Sigmoid colon (tissue), 7 donors: ENCODE measurements around the gene CYP26C1. TPM values are rescaled to one million over a fixed set of nuclear protein-coding genes. Genes with fewer than 3 reads are reported as not detected.
A peak's percentile ranks its signal among the peaks of the same experiment; 100 is the strongest.

ENCODE experiments used
- DNase-seq: peaks from one replicate; pipeline ENCODE4 v3.0.0-alpha.2; 2019
- H3K27ac ChIP-seq, 4 donors: fragments of 200-600 bp; sonication (generic); one replicate each; pipeline ENCODE4 v1.5.1; 2016 to 2019; ENCODE audit warnings: mild to moderate bottlenecking in 1 of 4
- H3K27me3 ChIP-seq, 3 donors: fragments of 200-600 bp; sonication (generic); one replicate each; pipeline ENCODE4 v1.5.1; 2019; ENCODE audit warnings: mild to moderate bottlenecking in 1 of 3
- H3K36me3 ChIP-seq, 4 donors: fragments of 200-600 bp; sonication (generic); one replicate each; pipeline ENCODE4 v1.5.1; 2016 to 2019
- H3K4me1 ChIP-seq, 4 donors: fragments of 200-600 bp; sonication (generic); one replicate each; pipeline ENCODE4 v1.5.1; 2017 to 2019
- H3K4me3 ChIP-seq, 4 donors: fragments of 200-600 bp; sonication (generic); one replicate each; pipeline ENCODE4 v1.5.1; 2017 to 2019; ENCODE audit warnings: mild to moderate bottlenecking in 2 of 4, moderate library complexity in 1 of 4
- H3K9me3 ChIP-seq, 4 donors: fragments of 200-600 bp in 3 of 4; sonication (generic) in 3 of 4; one replicate each; pipeline versions ENCODE4 v1.5.1 to v1.6.1; 2013 to 2019
- CTCF ChIP-seq, 4 experiments: fragments of 450-650 bp in 3 of 4; fragments of 200-600 bp in 1 of 4; IDR thresholded peaks; one replicate each; pipeline ENCODE4 v1.5.1; 2016 to 2019; ENCODE audit warnings: antibody characterized with exemption in 4 of 4, mild to moderate bottlenecking in 3 of 4, moderate library complexity in 2 of 4
- EP300 ChIP-seq, 4 donors: sonication (generic); formaldehyde crosslinking; IDR thresholded peaks; one replicate each; pipeline ENCODE4 v1.6.1; 2017; ENCODE audit warnings: antibody characterized with exemption in 4 of 4
- POLR2A ChIP-seq, 2 donors: fragments of 450-650 bp; IDR thresholded peaks; one replicate each; pipeline ENCODE4 v1.6.1; 2016; ENCODE audit warnings: antibody characterized with exemption in 2 of 2, mild to moderate bottlenecking in 2 of 2, moderate library complexity in 2 of 2
- POLR2AphosphoS5 ChIP-seq, 4 donors: sonication (generic); formaldehyde crosslinking; IDR thresholded peaks; one replicate each; pipeline ENCODE4 v1.6.1; 2017; ENCODE audit warnings: antibody characterized with exemption in 4 of 4
- WGBS, 2 donors: extraction: QIAGEN DNeasy Blood & Tissue Kit; methylation state at CpG; one replicate each; pipeline ENCODE4 v1.1.7; 2013; 5-methylcytosine and 5-hydroxymethylcytosine counted together
- intact Hi-C: fragments of 100-400 bp; cut with DNase I; formaldehyde crosslinking; loops from one replicate; pipeline ENCODE4 v1.15.1; 2023
- polyA plus RNA-seq, 3 donors: library from polyadenylated mRNA; stranded (reverse); fragments of 200-250 nt; gene quantifications; one replicate each; pipeline ENCODE4 v1.2.3, GENCODE V29; 2013
- total RNA-seq, 4 donors: library from RNA; depleted of rRNA; stranded (reverse); fragments of >200 nt; gene quantifications; one replicate each; pipeline ENCODE4 v1.1.0, GENCODE V29; 2016
- donor health status: healthy with polysubstance abuse.
- donor health status: Bipolar disorder and iron deficiency.
- donor health status: healthy.

CYP26C1 gene
- total and polyA plus RNA-seq, 7 donors = 0.03 to 0.14 TPM; not detected in 5

- WGBS, 2 donors = 14 to 48% methylated on average over 1 of the region's 1 CpG
- H3K27me3 ChIP-seq = no peaks in the 10 kb centered on the region
- no peaks in the 10 kb centered on the region for H3K36me3 ChIP-seq
- intact Hi-C loops = no loop called here
- H3K4me3 ChIP-seq = no peak overlapping the region
- H3K27ac ChIP-seq = no peak overlapping the region
- H3K4me1 ChIP-seq = peaks cover 0 to 45% (median 25%) of the 10 kb centered on the region in 4 donors
- no peak for DNase-seq
- H3K9me3 ChIP-seq = no peaks in the 10 kb centered on the region
- TF ChIP-seq CTCF (IDR thresholded peaks at IDR 0.05) = no peak
- no peak for TF ChIP-seq EP300 (IDR thresholded peaks at IDR 0.05)
- no peak for TF ChIP-seq POLR2AphosphoS5 (IDR thresholded peaks at IDR 0.05)
- TF ChIP-seq POLR2A (IDR thresholded peaks at IDR 0.05) = no peak
Observed at GRCh38 chr10:93034426-93034825, 26.2 kb upstream of the CYP26C1 start.

- Histone ChIP-seq H3K27ac (no peak overlapping the region), H3K27me3 (no peaks in the 10 kb centered on the region), H3K4me3 (no peak overlapping the region), H3K36me3 (no peaks in the 10 kb centered on the region), H3K9me3 (no peaks in the 10 kb centered on the region), H3K4me1 (peaks cover 0 to 11% (median 4%) of the 10 kb centered on the region in 4 donors)
- WGBS, 2 donors = 94 to 100% methylated on average over 1 of the region's 1 CpG
- intact Hi-C loops = no loop called here
- TF ChIP-seq EP300 (IDR thresholded peaks at IDR 0.05) = no peak
- no peak for DNase-seq
Observed at GRCh38 chr10:93039110-93039509, 21.5 kb upstream of the CYP26C1 start.

- Histone ChIP-seq H3K9me3 (no peaks in the 10 kb centered on the region), H3K4me1 (peaks cover 0 to 4% (median under 1%) of the 10 kb centered on the region in 4 donors), H3K36me3 (no peaks in the 10 kb centered on the region), H3K27ac (no peak overlapping the region), H3K27me3 (no peaks in the 10 kb centered on the region), H3K4me3 (no peak overlapping the region)
- intact Hi-C loops = no loop called here
- 14 to 21% methylated on average over 3 of the region's 3 CpGs for WGBS, 2 donors
- DNase-seq = no peak
- peak in 1 of 4 experiments; percentile 8 for TF ChIP-seq CTCF (IDR thresholded peaks at IDR 0.05)
- TF ChIP-seq EP300 (IDR thresholded peaks at IDR 0.05) = no peak
Observed at GRCh38 chr10:93039721-93040120, 20.9 kb upstream of the CYP26C1 start.

GRCh38 chr10:93054486-93054885 lies 6.1 kb upstream of the CYP26C1 start:
- H3K4me3 ChIP-seq = no peak overlapping the region
- intact Hi-C loops = no loop called here
- TF ChIP-seq EP300 (IDR thresholded peaks at IDR 0.05) (no peak), CTCF (IDR thresholded peaks at IDR 0.05) (no peak), POLR2AphosphoS5 (IDR thresholded peaks at IDR 0.05) (no peak), POLR2A (IDR thresholded peaks at IDR 0.05) (no peak)
- 96 to 98% methylated on average over 3 of the region's 3 CpGs for WGBS, 2 donors
- no peak for DNase-seq
- no peak overlapping the region for H3K27ac ChIP-seq
- no peaks in the 10 kb centered on the region for H3K9me3 ChIP-seq
- H3K4me1 ChIP-seq = no peaks in the 10 kb centered on the region
- H3K36me3 ChIP-seq = peaks cover 0 to 11% (median 0%) of the 10 kb centered on the region in 4 donors
- peaks cover 6 to 61% (median 10%) of the 10 kb centered on the region in 3 donors for H3K27me3 ChIP-seq

- peaks cover 24 to 88% (median 41%) of the 10 kb centered on the region in 3 donors for H3K27me3 ChIP-seq
- WGBS, 2 donors = 96 to 98% methylated on average over 3 of the region's 3 CpGs
Observed at GRCh38 chr10:93058139-93058538, 2.5 kb upstream of the CYP26C1 start.

More at GRCh38 chr10:93058139-93058538, 2.5 kb upstream of the CYP26C1 start:
- no peak overlapping the region for H3K4me3 ChIP-seq
- H3K9me3 ChIP-seq = no peaks in the 10 kb centered on the region
- TF ChIP-seq CTCF (IDR thresholded peaks at IDR 0.05) (no peak), POLR2A (IDR thresholded peaks at IDR 0.05) (no peak), EP300 (IDR thresholded peaks at IDR 0.05) (no peak), POLR2AphosphoS5 (IDR thresholded peaks at IDR 0.05) (no peak)
- intact Hi-C loops = no loop called here
- DNase-seq = no peak
- no peak overlapping the region for H3K27ac ChIP-seq
- peaks cover 0 to 11% (median 0%) of the 10 kb centered on the region in 4 donors for H3K36me3 ChIP-seq
- H3K4me1 ChIP-seq = peaks cover 0 to 23% (median 19%) of the 10 kb centered on the region in 4 donors
